Activated CD8-positive, alpha-beta T cell treated with anti-CD3 and anti-CD28 coated beads for 36 hours (primary cell): ENCODE results near the gene ITGAD. TPM values are rescaled to one million over a fixed set of nuclear protein-coding genes. Genes with fewer than 3 reads are reported as not detected.

Experiments used
- ATAC-seq: fragments of 200-7000 bp; cut with Tn5 transposase; one replicate; pipeline ENCODE4 v1.10.0; 2021; ENCODE audit warnings: mild to moderate bottlenecking, moderate library complexity
- CTCF ChIA-PET: fragments of 350-600 bp; sonication (Branson Sonifier 250); formaldehyde crosslinking; loops from one replicate; lab custom pipeline; 2021; ENCODE audit warnings: antibody characterized with exemption; lab: Charles Lee
- POLR2A ChIA-PET: fragments of 350-600 bp; sonication (Branson Sonifier 250); formaldehyde crosslinking; loops from one replicate; lab custom pipeline; 2021; ENCODE audit warnings: antibody characterized with exemption; lab: Charles Lee
- DNase-seq: peaks from one replicate; pipeline ENCODE4 v3.0.0-alpha.2; 2020
- H3K27ac Mint-ChIP-seq: one replicate; pipeline ENCODE4 v1.8.0; 2021; ENCODE audit warnings: mild to moderate bottlenecking, mixed read lengths
- H3K27me3 Mint-ChIP-seq: one replicate; pipeline ENCODE4 v1.8.0; 2021; ENCODE audit warnings: mixed read lengths
- H3K36me3 Mint-ChIP-seq: one replicate; pipeline ENCODE4 v1.8.0; 2021; ENCODE audit warnings: low read depth, mixed read lengths
- H3K4me1 Mint-ChIP-seq: one replicate; pipeline ENCODE4 v1.8.0; 2021; ENCODE audit warnings: low read depth, mixed read lengths
- H3K4me3 Mint-ChIP-seq: one replicate; pipeline ENCODE4 v1.8.0; 2021; ENCODE audit warnings: mild to moderate bottlenecking, moderate library complexity, mixed read lengths
- H3K9me3 Mint-ChIP-seq: one replicate; pipeline ENCODE4 v1.8.0; 2021; ENCODE audit warnings: mixed read lengths
- CTCF ChIP-seq: fragments of 200-600 bp; IDR thresholded peaks from one replicate; pipeline ENCODE4 v1.8.0; 2022; ENCODE audit warnings: antibody characterized with exemption, mild to moderate bottlenecking
- intact Hi-C: fragments of 100-400 bp; cut with micrococcal nuclease; formaldehyde crosslinking; loops from one replicate; pipeline ENCODE4 v1.10.0; 2022
- total RNA-seq, 2 experiments: library from RNA; stranded (reverse); gene quantifications; one replicate each; pipeline ENCODE4 v1.2.3, GENCODE V29; 2021

The ITGAD gene
- total RNA-seq, 2 experiments from 2014 or later: not detected

DNA sequence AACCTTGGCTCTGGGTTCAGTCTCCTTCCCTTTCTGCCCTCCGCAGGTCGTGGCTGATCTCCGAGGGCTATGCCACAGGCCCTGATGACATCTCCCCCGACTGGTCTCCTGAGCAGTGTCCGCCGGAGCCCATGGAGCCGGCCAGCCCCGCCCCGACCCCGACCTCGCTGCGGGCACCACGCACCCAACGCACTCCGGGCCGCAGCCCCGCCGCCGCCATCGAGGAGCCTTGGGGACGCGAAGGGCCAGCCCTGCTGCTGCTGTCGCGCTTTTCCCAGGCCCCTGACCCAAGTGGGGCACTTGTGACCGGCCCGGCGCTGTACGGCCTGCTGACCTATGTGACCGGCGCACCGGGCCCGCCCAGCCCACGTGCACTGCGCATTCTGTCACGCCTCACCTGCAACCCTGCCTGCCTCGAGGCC is 71.2 kb downstream of the ITGAD start:
- H3K4me1 Mint-ChIP-seq: peaks cover 25% of the 10 kb centered on the region
- H3K9me3 Mint-ChIP-seq: no peaks in the 10 kb centered on the region
- DNase-seq (no peak), ATAC-seq (no peak)
- no peaks in the 10 kb centered on the region for H3K27me3 Mint-ChIP-seq
- H3K27ac Mint-ChIP-seq: no peak overlapping the region
- ChIA-PET CTCF (no interaction called here), POLR2A (no interaction called here)
- H3K36me3 Mint-ChIP-seq: peaks cover 20% of the 10 kb centered on the region
- TF ChIP-seq CTCF: no peak
- intact Hi-C loops: no loop called here
- H3K4me3 Mint-ChIP-seq: no peak overlapping the region

DNA sequence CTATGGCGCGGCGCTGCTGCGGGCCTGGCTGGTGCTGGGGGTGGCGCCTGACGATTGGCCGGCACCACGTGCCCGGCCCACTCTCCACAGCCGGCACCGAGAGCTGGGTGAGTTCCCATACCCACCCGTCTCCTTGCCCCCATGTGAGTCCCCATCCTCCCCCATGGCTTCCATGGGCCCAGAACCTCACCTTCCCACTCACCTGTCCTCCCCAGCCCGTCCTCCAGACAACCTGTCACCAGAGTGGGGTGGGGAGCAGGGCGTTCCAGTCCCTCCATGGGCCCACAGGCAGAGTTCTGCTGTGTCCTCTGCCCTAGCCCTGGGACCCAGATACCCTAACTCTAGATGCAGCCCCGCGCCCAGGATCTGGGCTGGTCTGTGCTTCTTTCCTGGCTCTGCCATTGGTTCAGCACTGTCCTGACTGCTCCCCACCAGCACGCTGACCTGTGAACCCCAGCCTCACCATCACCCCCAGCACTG is 71.7 kb downstream of the ITGAD start:
- Mint-ChIP-seq H3K36me3 (peaks cover 20% of the 10 kb centered on the region), H3K4me3 (no peak overlapping the region), H3K27ac (no peak overlapping the region), H3K9me3 (no peaks in the 10 kb centered on the region), H3K27me3 (no peaks in the 10 kb centered on the region), H3K4me1 (peaks cover 25% of the 10 kb centered on the region)
- intact Hi-C loops: no loop called here
- ATAC-seq (no peak), DNase-seq (no peak)
- TF ChIP-seq CTCF: no peak
- ChIA-PET CTCF (no interaction called here), POLR2A (no interaction called here)

GRCh38 chr16:31465788-31466370 is 72.7 kb downstream of the ITGAD start:
- H3K27ac Mint-ChIP-seq: no peak overlapping the region
- intact Hi-C loops: no loop called here
- no peak overlapping the region for H3K4me3 Mint-ChIP-seq
- H3K4me1 Mint-ChIP-seq: peaks cover 16% of the 10 kb centered on the region
- H3K27me3 Mint-ChIP-seq: peaks cover 3% of the 10 kb centered on the region
- no peaks in the 10 kb centered on the region for H3K9me3 Mint-ChIP-seq
- CTCF ChIA-PET: no interaction called here
- H3K36me3 Mint-ChIP-seq: peaks cover 20% of the 10 kb centered on the region
- TF ChIP-seq CTCF: no peak
- DNase-seq: no peak
- POLR2A ChIA-PET: no interaction called here
- no peak for ATAC-seq

DNA sequence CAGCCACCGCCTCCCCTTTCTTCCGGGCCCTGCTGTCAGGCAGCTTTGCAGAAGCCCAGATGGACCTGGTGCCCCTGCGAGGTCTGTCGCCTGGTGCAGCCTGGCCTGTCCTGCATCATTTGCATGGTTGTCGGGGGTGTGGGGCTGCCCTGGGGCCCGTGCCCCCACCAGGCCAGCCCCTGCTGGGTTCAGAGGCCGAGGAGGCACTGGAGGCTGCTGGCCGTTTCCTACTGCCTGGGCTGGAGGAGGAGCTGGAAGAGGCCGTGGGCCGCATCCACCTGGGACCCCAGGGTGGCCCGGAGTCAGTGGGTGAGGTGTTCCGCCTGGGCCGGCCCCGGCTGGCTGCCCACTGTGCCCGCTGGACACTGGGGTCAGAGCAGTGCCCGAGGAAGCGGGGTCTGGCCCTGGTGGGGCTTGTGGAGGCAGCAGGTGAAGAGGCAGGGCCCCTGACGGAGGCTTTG is 73.3 kb downstream of the ITGAD start:
- Mint-ChIP-seq H3K9me3 (no peaks in the 10 kb centered on the region), H3K27ac (no peak overlapping the region), H3K36me3 (peaks cover 20% of the 10 kb centered on the region), H3K27me3 (peaks cover 7% of the 10 kb centered on the region), H3K4me3 (no peak overlapping the region), H3K4me1 (peaks cover 12% of the 10 kb centered on the region)
- TF ChIP-seq CTCF: no peak
- CTCF ChIA-PET: no interaction called here
- POLR2A ChIA-PET: no interaction called here
- no peak for DNase-seq
- peak; percentile 13 for ATAC-seq
- intact Hi-C loops: no loop called here

- ATAC-seq: peak; percentile 46
- peaks cover 12% of the 10 kb centered on the region for H3K4me1 Mint-ChIP-seq
- H3K9me3 Mint-ChIP-seq: no peaks in the 10 kb centered on the region
- intact Hi-C loops: no loop called here
- no peak for TF ChIP-seq CTCF
- DNase-seq: no peak
- no peak overlapping the region for H3K4me3 Mint-ChIP-seq
- ChIA-PET POLR2A (no interaction called here), CTCF (no interaction called here)
- H3K27me3 Mint-ChIP-seq: peaks cover 7% of the 10 kb centered on the region
- H3K36me3 Mint-ChIP-seq: peaks cover 20% of the 10 kb centered on the region
- H3K27ac Mint-ChIP-seq: peak overlapping the region; percentile 83
These were observed 74.1 kb downstream of the ITGAD start for GRCh38 chr16:31467151-31467773.
